Endodermal cell (in vitro differentiated cells): ENCODE data around the gene FETUB. TPM values are rescaled to one million over a fixed set of nuclear protein-coding genes. Genes with fewer than 3 reads are reported as not detected.

Source experiments
- DNase-seq: peaks from one replicate; pipeline ENCODE4 v3.0.0-alpha.2; 2017
- H3K27ac ChIP-seq: 2 replicates; pipeline ENCODE4 v1.5.1; 2013; ENCODE audit warnings: mild to moderate bottlenecking, low read depth, low read length, moderate library complexity
- H3K27me3 ChIP-seq: 2 replicates; pipeline ENCODE4 v1.6.1; 2013; ENCODE audit warnings: mild to moderate bottlenecking, low read length, moderate library complexity; ENCODE audit not compliant: insufficient read depth, control insufficient read depth, poor library complexity, severe bottlenecking
- H3K36me3 ChIP-seq: 2 replicates; pipeline ENCODE4 v1.7.0; 2013; ENCODE audit warnings: mild to moderate bottlenecking, low read length, moderate library complexity; ENCODE audit not compliant: control insufficient read depth, insufficient read depth
- H3K4me1 ChIP-seq: one replicate; pipeline ENCODE4 v1.7.0; 2013; ENCODE audit warnings: low read length; ENCODE audit not compliant: control insufficient read depth, insufficient read depth
- H3K4me3 ChIP-seq: 2 replicates; pipeline ENCODE4 v1.5.1; 2013; ENCODE audit warnings: mild to moderate bottlenecking, low read length, moderate library complexity
- H3K9ac ChIP-seq: 2 replicates; pipeline ENCODE4 v1.6.1; 2013; ENCODE audit warnings: mild to moderate bottlenecking, low read length, moderate library complexity; ENCODE audit not compliant: poor library complexity, severe bottlenecking; ENCODE audit errors: extremely low read depth
- H3K9me3 ChIP-seq: 2 replicates; pipeline ENCODE4 v1.6.1; 2013; ENCODE audit warnings: mild to moderate bottlenecking, low read length, moderate library complexity; ENCODE audit not compliant: control insufficient read depth
- H3K27ac Mint-ChIP-seq: 2 replicates; pipeline ENCODE4 v1.8.0; 2020; ENCODE audit warnings: mixed read lengths
- H3K27me3 Mint-ChIP-seq: 2 replicates; pipeline ENCODE4 v1.8.0; 2021; ENCODE audit warnings: mild to moderate bottlenecking, mixed read lengths; ENCODE audit not compliant: insufficient read depth
- H3K36me3 Mint-ChIP-seq: 2 replicates; pipeline ENCODE4 v1.8.0; 2020; ENCODE audit warnings: low read depth, mixed read lengths
- H3K4me1 Mint-ChIP-seq: 2 replicates; pipeline ENCODE4 v1.8.0; 2020; ENCODE audit warnings: mixed read lengths
- H3K4me3 Mint-ChIP-seq: 2 replicates; pipeline ENCODE4 v1.8.0; 2020; ENCODE audit warnings: mild to moderate bottlenecking, moderate library complexity, mixed read lengths
- H3K9me3 Mint-ChIP-seq: 2 replicates; pipeline ENCODE4 v1.8.0; 2020; ENCODE audit warnings: mild to moderate bottlenecking, mixed read lengths
- WGBS, 2 experiments: methylation state at CpG; one replicate each; pipeline versions ENCODE4 v1.1.5 to v1.1.7; 2013; ENCODE audit warnings: missing lambda C conversion rate in 2 of 2, mixed read lengths in 1 of 2; ENCODE audit not compliant: insufficient coverage in 1 of 2, insufficient read length in 1 of 2; 5-methylcytosine and 5-hydroxymethylcytosine counted together
- total RNA-seq, 2 donors: library from RNA; stranded (reverse); fragmentation: NEBNext Ultra II Directional in 1 of 2; extraction: Animal tissue kit (Norgen Biotek cat#: 25700) in 1 of 2; gene quantifications; 2 replicates in 1 of 2; 3 replicates in 1 of 2; pipeline ENCODE4 v1.2.1, GENCODE V29; 2021
- TF ChIP-seq, protein P1 (sequence below): fragments of 200-600 bp; sonication (generic); conservative IDR thresholded peaks from 2 replicates; pipeline ENCODE4 v1.5.0; 2021; ENCODE audit warnings: antibody characterized with exemption, mild to moderate bottlenecking

FETUB gene
- total RNA-seq, 2 donors from 2014 or later = not detected

DNA sequence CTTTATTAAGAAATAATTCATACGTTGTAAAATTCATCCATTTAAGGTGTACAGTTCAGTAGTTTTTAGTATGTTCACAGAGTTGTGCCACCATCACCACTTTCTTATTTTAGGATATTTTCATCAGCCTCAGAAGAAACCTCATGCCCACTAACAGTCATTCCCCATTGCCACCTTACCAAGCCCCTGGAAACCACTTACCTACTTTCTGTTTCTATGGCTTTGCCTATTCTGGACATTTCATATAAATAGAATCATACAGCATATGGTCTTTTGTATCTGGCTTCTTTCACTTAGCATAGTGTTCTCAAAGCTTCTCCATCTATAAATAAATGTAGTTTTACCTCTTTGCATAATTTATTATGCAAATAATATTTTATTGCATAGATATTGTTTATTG lies 6.6 kb downstream of the FETUB start:
- H3K4me3 Mint-ChIP-seq = no peak overlapping the region
- TF ChIP-seq, protein P1, sequence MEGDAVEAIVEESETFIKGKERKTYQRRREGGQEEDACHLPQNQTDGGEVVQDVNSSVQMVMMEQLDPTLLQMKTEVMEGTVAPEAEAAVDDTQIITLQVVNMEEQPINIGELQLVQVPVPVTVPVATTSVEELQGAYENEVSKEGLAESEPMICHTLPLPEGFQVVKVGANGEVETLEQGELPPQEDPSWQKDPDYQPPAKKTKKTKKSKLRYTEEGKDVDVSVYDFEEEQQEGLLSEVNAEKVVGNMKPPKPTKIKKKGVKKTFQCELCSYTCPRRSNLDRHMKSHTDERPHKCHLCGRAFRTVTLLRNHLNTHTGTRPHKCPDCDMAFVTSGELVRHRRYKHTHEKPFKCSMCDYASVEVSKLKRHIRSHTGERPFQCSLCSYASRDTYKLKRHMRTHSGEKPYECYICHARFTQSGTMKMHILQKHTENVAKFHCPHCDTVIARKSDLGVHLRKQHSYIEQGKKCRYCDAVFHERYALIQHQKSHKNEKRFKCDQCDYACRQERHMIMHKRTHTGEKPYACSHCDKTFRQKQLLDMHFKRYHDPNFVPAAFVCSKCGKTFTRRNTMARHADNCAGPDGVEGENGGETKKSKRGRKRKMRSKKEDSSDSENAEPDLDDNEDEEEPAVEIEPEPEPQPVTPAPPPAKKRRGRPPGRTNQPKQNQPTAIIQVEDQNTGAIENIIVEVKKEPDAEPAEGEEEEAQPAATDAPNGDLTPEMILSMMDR = no peak
- peaks cover 12% of the 10 kb centered on the region for H3K4me1 Mint-ChIP-seq

DNA sequence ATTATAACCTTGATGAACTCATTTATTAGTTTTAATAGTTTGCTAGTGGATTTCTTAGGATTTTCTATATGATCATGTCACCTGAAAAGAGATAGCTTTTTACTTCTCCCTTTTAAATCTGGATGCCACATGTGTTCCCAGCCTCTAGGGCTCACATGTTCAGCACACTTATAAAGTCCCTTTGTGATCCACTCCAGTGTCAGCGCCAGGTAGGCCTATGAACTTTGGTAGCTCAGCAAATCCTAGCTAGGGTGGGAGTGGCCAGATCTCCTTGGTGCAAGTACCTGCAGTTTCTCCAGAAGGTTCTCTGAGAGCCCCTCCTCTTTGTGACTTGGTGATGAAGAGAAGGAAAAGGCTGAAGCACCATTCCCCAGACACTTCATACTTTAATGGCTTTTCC lies 8.7 kb downstream of the FETUB start:
- Mint-ChIP-seq H3K9me3 (no peaks in the 10 kb centered on the region), H3K27ac (no peak overlapping the region), H3K4me1 (peaks cover 7% of the 10 kb centered on the region), H3K4me3 (no peak overlapping the region), H3K36me3 (no peaks in the 10 kb centered on the region), H3K27me3 (peaks cover 6% of the 10 kb centered on the region)
- Histone ChIP-seq H3K9me3 (no peaks in the 10 kb centered on the region), H3K36me3 (no peaks in the 10 kb centered on the region), H3K27ac (no peak overlapping the region), H3K4me3 (no peak overlapping the region), H3K9ac (no peak overlapping the region), H3K27me3 (no peaks in the 10 kb centered on the region), H3K4me1 (no peaks in the 10 kb centered on the region)
- TF ChIP-seq, protein P1 = no peak
- no peak for DNase-seq
- WGBS, 2 experiments = 89 to 91% methylated on average over 1 of the region's 1 CpG

More for the DNA sequence above, 6.6 kb downstream of the FETUB start:
- Histone ChIP-seq H3K9ac (no peak overlapping the region), H3K27me3 (no peaks in the 10 kb centered on the region), H3K4me1 (no peaks in the 10 kb centered on the region), H3K27ac (no peak overlapping the region), H3K9me3 (no peaks in the 10 kb centered on the region), H3K36me3 (no peaks in the 10 kb centered on the region), H3K4me3 (no peak overlapping the region)
- H3K36me3 Mint-ChIP-seq = no peaks in the 10 kb centered on the region
- DNase-seq = no peak
- WGBS, 2 experiments = 88 to 100% methylated on average over 1 of the region's 1 CpG
- peaks cover 13% of the 10 kb centered on the region for H3K27me3 Mint-ChIP-seq
- H3K27ac Mint-ChIP-seq = no peak overlapping the region
- no peaks in the 10 kb centered on the region for H3K9me3 Mint-ChIP-seq

DNA sequence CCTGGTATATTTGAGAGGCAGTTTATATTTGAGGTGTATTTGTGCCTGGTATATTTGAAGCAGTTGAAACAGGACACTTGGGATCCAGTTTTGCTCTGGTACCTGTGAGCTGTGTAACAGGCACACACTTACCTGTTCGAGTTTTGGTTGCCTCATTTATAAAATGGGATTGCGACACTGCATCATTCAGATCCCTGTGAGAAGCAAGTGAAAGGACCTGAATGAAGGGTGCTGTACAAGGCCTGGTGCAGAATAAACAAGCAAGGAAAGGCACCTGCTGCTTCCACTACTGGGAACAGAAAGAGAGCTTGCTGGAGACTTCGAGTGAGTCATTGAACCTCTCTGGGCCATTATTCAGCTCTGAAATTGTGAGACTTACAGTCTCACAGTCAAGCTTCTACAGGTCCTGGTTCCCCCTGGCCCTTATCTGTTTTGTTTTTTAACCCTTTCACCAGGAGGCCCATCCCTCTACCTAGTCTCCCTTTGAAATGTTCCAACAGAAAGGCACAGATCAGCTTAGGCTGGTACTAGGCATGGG lies 11.5 kb downstream of the FETUB start:
- peaks cover 4% of the 10 kb centered on the region for H3K27me3 Mint-ChIP-seq
- H3K27me3 ChIP-seq = no peaks in the 10 kb centered on the region
- DNase-seq = no peak
- TF ChIP-seq, protein P1 = no peak
- H3K27ac Mint-ChIP-seq = no peak overlapping the region
- no peaks in the 10 kb centered on the region for H3K36me3 ChIP-seq
- no peak overlapping the region for H3K4me3 ChIP-seq
- no peaks in the 10 kb centered on the region for H3K4me1 ChIP-seq
- peaks cover 6% of the 10 kb centered on the region for H3K9me3 Mint-ChIP-seq
- H3K9ac ChIP-seq = no peak overlapping the region
- H3K27ac ChIP-seq = no peak overlapping the region
- H3K36me3 Mint-ChIP-seq = no peaks in the 10 kb centered on the region
- 87% methylated on average over 3 of the region's 3 CpGs for WGBS, 2 experiments
- peaks cover 8% of the 10 kb centered on the region for H3K9me3 ChIP-seq
- peaks cover 11% of the 10 kb centered on the region for H3K4me1 Mint-ChIP-seq
- H3K4me3 Mint-ChIP-seq = no peak overlapping the region
